H4 (cell line): Measurements from ENCODE around the gene ACTL6A. TPM values are rescaled to one million over a fixed set of nuclear protein-coding genes. Genes with fewer than 3 reads are reported as not detected.
"Not testable (repeated sequence)": the region's sequence is repeated elsewhere in the genome, so short reads cannot be mapped to it uniquely, and the experiment has no call there.

ENCODE experiments used
- DNase-seq: peaks from one replicate; pipeline ENCODE4 v3.0.0-alpha.2; 2015; ENCODE audit warnings: low spot score
- total RNA-seq: library from RNA; depleted of rRNA; stranded (reverse); fragments of >200 nt; shearing (Covaris generic); gene quantifications from 2 replicates; pipeline ENCODE4 v1.2.3, GENCODE V29; 2014; rRNA removed

Gene ACTL6A
- 184 and 235 TPM in 2 replicates for total RNA-seq

DNA sequence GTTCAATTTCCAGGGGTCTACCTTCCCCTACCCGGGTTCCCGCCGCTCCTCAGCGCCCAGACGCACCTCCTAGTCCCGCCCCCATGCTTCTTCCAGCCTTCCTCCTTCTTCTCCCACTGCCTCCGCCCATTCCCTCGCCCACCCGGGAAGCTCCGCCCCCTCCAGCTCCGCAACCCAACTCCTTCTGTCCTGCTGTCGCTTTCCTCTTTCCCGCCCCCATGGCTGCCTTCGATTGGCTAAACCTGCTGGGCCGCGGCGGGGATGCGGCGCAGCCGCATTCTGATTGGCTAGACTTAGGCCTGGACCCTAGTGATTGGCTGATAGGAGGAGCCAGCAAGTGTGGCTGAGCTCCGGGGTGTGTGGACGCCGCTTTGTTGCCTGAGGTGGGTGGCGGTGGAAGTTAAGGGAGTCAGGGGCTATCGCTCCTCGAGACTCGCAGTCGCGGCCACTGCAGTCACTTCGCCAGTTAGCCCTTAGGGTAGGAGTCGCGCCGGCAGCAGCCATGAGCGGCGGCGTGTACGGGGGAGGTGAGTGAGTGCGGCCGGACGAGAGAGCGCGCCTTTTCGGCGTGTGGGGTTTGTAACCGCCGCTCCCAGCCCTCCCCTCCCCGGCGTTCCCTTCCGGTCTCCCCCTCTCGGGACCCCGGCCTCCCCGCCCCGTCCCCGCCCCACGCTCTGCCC is at the start of gene ACTL6A:
Gene ACTL6A (plus strand): TSS at position 336 of the 680 bp plus-strand sequence. CDS start 167 bp downstream, at position 503.
- peak; percentile 100 for DNase-seq

DNA sequence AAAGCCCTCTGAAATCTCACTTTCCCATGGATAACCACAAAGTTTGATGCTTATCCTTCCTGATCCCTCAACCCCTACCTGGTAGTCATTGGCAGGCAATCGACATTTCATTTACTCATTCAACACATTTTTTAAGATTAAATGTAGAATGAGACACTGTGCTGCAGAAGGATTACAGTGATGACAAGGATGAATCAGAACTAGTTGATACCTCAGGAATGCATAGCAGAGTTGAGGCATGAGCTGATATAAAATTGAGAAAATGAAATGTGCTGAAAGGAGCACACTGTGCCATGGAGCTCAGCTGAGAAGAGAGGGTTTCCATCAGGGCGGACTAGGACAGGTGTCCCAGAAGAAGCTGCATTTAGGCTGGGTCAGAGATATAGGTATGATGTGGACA is 48.9 kb upstream of the ACTL6A start:
- no peak for DNase-seq

DNA sequence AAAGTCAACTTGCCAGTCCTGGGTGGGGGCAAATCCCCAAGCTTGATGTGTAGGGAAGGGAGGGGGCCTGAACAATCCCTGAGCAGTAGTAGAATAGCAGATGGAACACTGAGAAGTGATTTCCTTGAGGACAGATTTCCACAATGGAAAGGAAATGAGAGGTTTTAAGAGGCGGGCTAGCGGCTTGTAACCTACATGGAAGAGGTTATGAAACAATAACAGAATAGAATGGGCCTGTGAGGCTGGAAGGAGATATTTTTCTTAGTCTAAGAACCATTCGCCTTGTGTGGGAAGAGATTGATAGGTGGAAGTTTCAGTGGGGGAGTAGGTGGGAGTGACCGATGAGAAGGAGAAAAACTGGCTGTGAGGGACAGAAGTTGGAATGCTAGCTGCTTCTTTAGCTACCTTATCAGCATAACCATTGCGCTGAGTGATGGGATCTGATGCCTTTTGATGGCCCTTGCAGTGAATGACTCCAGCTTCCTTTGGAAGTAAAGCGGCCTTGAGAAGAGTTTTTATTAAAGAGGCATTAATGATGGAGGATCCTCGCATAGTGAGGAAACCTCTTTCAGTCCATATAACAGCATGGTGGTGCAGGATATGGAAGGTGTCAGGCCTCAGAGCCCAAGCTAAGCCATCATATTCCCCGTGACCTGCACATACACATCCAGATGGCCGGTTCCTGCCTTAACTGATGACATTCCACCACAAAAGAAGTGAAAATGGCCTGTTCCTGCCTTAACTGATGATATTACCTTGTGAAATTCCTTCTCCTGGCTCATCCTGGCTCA is 46.1 kb upstream of the ACTL6A start:
- not testable (repeated sequence) for DNase-seq

GRCh38 chr3:179526482-179526881 is 36.2 kb upstream of the ACTL6A start:
- no peak for DNase-seq

DNA sequence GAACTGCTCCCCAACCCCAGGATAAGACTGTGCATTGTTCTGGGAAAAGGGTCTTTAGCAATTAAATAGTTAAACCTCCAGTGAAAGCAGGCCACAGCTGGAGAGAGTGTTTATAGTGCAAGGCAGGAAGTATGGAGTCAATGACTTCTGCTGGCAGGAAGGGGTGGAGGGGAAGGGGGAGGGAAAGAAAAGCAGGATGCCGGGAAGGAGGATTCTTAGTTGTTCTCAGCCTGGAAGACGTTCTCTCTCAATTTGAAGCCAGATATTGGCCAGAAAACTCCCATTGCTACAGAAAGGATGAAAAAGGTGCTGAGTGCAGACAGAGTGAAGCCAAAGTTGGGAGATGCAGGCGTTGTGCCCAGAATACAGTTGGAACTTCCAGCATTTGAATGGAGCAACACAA is 35.7 kb upstream of the ACTL6A start:
- DNase-seq = peak; percentile 94

DNA sequence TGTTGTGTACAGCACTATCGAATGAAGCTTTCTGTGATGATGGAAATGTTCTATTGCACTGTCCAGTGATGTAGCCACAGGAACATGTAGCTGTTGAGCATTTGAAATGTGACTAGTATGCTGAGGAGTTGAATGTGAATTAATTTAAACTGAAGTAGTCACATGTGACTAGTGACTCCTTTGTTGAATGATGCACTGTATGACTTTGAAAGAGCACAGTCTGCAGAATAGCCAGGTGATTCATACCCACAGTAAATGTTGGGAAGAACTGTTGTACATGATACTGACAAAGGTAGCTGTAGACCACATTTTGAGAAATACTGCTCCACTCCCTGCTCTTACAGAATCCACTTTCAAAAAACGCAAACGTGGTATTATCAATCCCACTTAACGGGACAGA is 34.0 kb upstream of the ACTL6A start:
- no peak for DNase-seq

GRCh38 chr3:179531576-179531975 is 31.1 kb upstream of the ACTL6A start:
- DNase-seq = no peak

DNA sequence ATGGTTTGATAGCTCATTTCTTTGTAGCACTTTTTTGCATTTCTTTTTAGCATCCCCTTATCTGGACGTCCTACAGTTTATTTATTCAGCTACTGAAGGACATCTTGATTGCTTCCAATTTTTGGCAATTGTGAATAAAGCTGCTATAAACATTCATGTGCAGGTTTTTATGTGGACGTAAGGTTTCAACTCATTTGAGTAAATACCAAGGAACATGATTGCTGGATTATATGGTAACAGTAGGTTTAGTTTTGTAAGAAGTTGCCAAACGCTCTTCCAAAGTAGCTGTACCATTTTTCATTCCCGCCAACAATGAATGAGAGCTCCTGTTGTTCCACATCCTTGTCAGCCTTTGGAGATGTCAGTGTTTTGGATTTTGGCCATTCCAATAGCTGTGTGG is 29.5 kb upstream of the ACTL6A start:
- DNase-seq = no peak

DNA sequence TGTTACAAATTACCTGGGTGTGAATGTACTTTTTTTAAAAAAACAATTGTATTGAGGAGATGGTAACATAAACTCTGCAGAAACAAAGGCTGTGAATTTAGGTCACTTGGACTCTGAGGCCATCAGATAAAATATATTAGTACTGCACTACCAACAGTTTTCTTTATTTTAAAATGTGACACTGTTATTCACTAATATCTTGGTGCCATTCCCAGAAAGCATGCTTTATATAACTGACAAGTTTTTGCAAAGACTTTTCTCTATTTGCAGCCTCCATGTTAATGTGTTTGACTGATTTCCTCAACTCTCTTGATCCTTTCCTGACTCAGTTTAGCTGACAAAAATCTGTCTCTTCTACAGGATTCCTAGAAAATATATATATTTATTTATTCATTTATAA is 26.5 kb upstream of the ACTL6A start:
- DNase-seq = no peak

DNA sequence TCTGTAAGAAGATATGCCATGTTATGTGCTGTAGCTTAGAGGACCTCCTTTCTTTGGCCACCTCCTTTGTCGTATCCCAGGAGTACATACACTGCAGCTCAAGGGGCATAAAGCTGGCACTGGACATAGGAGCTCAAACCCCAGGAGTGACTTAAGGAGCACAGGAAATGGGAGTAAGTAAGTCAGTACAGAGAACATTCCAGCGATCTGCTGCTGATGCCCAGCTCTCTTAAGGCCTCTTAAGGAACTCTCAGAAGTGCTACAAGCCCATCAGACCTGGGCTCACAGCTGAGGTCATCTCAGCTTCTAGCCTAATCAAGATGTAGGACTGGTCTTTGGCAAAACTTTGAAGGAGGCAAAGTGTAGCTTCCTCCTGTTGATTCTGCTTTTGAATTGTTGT is 21.6 kb upstream of the ACTL6A start:
- DNase-seq = no peak

GRCh38 chr3:179541596-179541995 is 21.1 kb upstream of the ACTL6A start:
- no peak for DNase-seq

- no peak for DNase-seq
These were observed 20.4 kb upstream of the ACTL6A start for GRCh38 chr3:179542375-179542774.

DNA sequence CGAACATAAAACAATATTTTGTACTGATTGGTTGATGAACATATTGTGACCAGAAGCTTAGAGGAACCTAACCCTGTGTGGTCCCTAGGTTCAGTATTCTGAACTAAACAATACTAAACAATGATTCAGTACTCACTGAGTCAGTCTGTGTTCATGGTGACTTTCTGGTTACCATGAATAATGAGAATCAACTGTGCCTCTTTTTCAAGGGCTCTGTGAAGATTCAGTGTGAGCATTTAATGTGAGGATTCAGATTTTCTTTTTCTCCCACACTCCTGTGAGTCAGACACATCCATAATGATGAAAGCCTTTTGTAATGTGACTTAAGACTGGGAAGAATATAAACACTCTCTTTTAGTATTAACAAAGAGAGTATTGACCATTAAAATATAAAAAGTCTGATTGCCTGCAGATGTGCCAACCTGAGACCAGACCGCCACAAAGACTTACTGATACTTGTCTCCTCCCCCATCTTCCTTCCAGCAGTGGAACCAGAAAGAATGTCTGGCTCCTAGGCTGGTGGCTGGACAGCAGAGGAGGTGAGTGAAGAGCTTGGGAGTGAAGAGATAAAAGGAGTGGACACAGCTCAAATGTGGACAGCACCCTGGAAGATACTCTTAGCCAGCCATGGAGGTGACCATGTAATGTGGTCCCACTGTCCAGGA is 17.6 kb upstream of the ACTL6A start:
- peak; percentile 80 for DNase-seq

DNA sequence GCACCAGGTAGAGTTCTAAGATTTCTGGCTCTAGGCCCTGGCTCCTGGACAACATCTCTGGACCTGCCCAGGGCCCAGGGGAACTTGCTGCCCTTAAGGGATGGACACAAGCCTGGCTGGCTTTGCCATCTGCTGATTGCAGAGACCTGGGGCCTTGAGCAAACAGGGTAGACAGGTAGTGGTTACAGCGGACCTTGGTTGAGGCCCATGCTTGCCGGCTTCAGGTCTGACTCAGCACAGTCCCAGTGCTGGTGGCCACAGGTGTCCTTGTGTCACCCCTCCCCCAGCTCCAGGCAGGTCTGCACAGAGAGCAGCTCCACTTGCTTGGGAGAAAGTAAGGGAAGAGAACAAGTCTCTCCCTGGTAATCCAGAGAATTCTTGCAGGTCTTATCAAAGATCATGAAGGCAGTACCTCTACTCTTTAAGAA is 15.9 kb upstream of the ACTL6A start:
- DNase-seq = no peak

- DNase-seq = no peak
These were observed 11.2 kb upstream of the ACTL6A start for GRCh38 chr3:179551349-179552105.

GRCh38 chr3:179558742-179559364 is 3.9 kb upstream of the ACTL6A start:
- DNase-seq = peak; percentile 73

DNA sequence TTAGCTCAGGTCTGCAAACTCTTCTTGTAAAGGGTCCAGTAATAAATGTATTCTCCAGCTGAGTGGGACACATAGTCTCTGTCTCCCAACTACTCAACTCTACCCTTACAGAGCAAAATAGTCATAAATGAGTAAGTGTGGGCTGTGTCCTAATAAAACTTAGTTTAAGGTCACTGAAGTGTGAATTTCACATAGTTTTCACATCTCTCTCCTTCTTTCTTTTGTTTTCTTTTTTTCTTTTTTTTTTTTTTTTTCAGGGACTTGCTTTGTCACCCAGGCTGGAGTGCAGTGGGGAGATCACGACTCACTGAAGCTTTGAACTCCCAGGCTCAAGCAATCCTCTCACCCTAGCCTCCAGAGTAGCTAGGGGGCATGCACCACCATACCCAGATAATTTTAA is 1.9 kb upstream of the ACTL6A start:
- no peak for DNase-seq

DNA sequence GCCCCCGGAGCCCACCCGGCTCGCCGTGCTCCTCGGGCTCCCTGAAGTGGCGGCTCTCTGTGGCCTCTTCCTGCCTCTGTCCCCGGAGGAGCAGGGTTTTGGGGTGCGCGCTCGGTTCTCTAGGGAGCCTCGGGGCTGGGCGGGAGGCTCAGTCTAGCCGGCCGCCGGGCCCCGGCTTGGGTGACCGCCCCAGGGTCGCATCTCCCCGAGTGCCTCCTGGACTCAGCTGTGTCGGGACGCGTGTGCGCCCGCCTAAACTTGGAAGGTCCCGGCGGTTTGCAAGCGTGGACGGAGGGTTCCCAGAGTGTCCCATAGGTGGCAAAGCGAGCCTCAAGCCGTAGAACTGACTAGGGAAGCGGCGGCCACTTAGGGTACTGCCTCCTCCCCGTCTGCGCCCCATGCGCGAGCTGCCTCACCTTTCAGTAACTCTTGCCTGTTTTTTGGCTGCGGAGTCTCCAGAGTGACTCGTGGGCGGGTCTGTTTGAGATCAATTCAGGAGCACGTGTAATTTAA is 601 bp downstream of the ACTL6A start:
- DNase-seq = peak; percentile 78

GRCh38 chr3:179565496-179565895 is 2.8 kb downstream of the ACTL6A start:
- DNase-seq = no peak

GRCh38 chr3:179580992-179581391 is 18.3 kb downstream of the ACTL6A start:
- DNase-seq = no peak

DNA sequence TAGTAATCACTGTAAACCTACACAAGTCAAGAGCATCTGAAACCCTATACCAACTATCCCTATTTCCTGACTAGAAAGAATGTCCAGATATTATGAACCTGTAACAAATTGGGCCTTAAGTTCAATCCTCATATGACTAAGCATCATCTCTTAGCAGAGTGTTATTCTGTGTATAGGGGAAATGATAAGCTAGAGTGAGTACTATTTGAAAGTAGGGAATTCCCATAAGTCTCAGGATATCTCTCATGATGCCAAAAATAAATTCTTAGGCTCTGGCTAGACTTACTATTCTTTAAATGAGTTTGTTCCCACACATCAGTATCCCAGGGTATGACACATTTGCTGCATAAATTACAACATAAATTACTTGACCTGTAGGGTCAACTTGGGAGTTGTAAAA is 26.4 kb downstream of the ACTL6A start:
- no peak for DNase-seq
